GM23338 (cell line): ENCODE measurements around the gene GFER. TPM values are rescaled to one million over a fixed set of nuclear protein-coding genes. Genes with fewer than 3 reads are reported as not detected.

ENCODE experiments used
- ATAC-seq: fragments of 200-7000 bp; cut with Tn5 transposase; 3 replicates; pipeline ENCODE4 v1.9.1; 2020
- DNase-seq: peaks from one replicate; pipeline ENCODE4 v3.0.0-alpha.2; 2015; ENCODE audit warnings: low spot score
- H2AFZ ChIP-seq: fragments of 200-600 bp; sonication (generic); 2 replicates; pipeline ENCODE4 v1.8.0; 2016; ENCODE audit warnings: antibody characterized with exemption, mild to moderate bottlenecking, moderate library complexity
- H3F3A ChIP-seq: fragments of 200-600 bp; sonication (generic); replicated peaks from 2 replicates; pipeline ENCODE4 v1.8.0; 2017; ENCODE audit warnings: antibody characterized with exemption, mixed run types, low read depth
- H3K27ac ChIP-seq: fragments of 200-600 bp; sonication (generic); 2 replicates; pipeline ENCODE4 v1.6.1; 2016; ENCODE audit warnings: low read depth
- H3K27me3 ChIP-seq: fragments of 200-600 bp; sonication (generic); 2 replicates; pipeline ENCODE4 v1.8.0; 2016; ENCODE audit warnings: mild to moderate bottlenecking, mixed run types, moderate library complexity; ENCODE audit not compliant: insufficient read depth
- H3K36me3 ChIP-seq: fragments of 200-600 bp; sonication (generic); 2 replicates; pipeline ENCODE4 v1.8.0; 2016; ENCODE audit warnings: mild to moderate bottlenecking; ENCODE audit not compliant: insufficient read depth
- H3K4me1 ChIP-seq: fragments of 200-600 bp; sonication (generic); 2 replicates; pipeline ENCODE4 v1.8.0; 2016; ENCODE audit warnings: mild to moderate bottlenecking, moderate library complexity; ENCODE audit not compliant: insufficient read depth
- H3K4me2 ChIP-seq: fragments of 200-600 bp; sonication (generic); 2 replicates; pipeline ENCODE4 v1.7.1; 2017; ENCODE audit warnings: mixed run types
- H3K4me3 ChIP-seq: fragments of 200-600 bp; sonication (generic); 2 replicates; pipeline ENCODE4 v1.6.1; 2016; ENCODE audit warnings: mixed run types
- H3K79me2 ChIP-seq: fragments of 200-600 bp; sonication (generic); replicated peaks from 2 replicates; pipeline ENCODE4 v1.8.0; 2017; ENCODE audit warnings: mild to moderate bottlenecking; ENCODE audit not compliant: insufficient read depth
- H3K9me2 ChIP-seq: fragments of 200-600 bp; sonication (generic); 2 replicates; pipeline ENCODE4 v1.8.0; 2017; ENCODE audit not compliant: insufficient read depth
- H4K20me1 ChIP-seq: fragments of 200-600 bp; sonication (generic); replicated peaks from 2 replicates; pipeline ENCODE4 v1.8.0; 2017; ENCODE audit warnings: mild to moderate bottlenecking; ENCODE audit not compliant: insufficient read depth
- H3K27ac Mint-ChIP-seq: 2 replicates; pipeline ENCODE4 v1.8.0; 2020; ENCODE audit warnings: inconsistent platforms, mild to moderate bottlenecking, moderate library complexity, mixed read lengths
- H3K27me3 Mint-ChIP-seq: 3 replicates; pipeline ENCODE4 v1.8.0; 2022; ENCODE audit warnings: low read depth, mild to moderate bottlenecking, moderate library complexity, mixed read lengths, inconsistent platforms; ENCODE audit not compliant: insufficient read depth, poor library complexity
- H3K36me3 Mint-ChIP-seq: 3 replicates; pipeline ENCODE4 v1.8.0; 2021; ENCODE audit warnings: low read depth, mild to moderate bottlenecking, inconsistent platforms, moderate library complexity, mixed read lengths
- H3K4me1 Mint-ChIP-seq: 3 replicates; pipeline ENCODE4 v1.8.0; 2020; ENCODE audit warnings: mild to moderate bottlenecking, inconsistent platforms, mixed read lengths
- H3K4me3 Mint-ChIP-seq: 3 replicates; pipeline ENCODE4 v1.8.0; 2021; ENCODE audit warnings: moderate library complexity, mild to moderate bottlenecking, inconsistent platforms, mixed read lengths
- H3K9me3 Mint-ChIP-seq: 3 replicates; pipeline ENCODE4 v1.8.0; 2020; ENCODE audit warnings: moderate library complexity, mild to moderate bottlenecking, inconsistent platforms, mixed read lengths
- CREB1 ChIP-seq: fragments of 250-450 bp; sonication (Bioruptor Pico); IDR thresholded peaks from 2 replicates; pipeline ENCODE4 v1.5.0; 2020; ENCODE audit warnings: low read depth, mild to moderate bottlenecking, moderate library complexity
- ETS1 ChIP-seq: IDR thresholded peaks from 2 replicates; pipeline ENCODE4 v1.6.1; 2016; ENCODE audit warnings: antibody characterized with exemption
- EZH2 ChIP-seq: fragments of 200-600 bp; sonication (generic); IDR thresholded peaks from one replicate; pipeline ENCODE4 v1.8.0; 2017; ENCODE audit warnings: antibody characterized with exemption, mild to moderate bottlenecking, low read depth; ENCODE audit not compliant: unreplicated experiment
- EZH2phosphoT487 ChIP-seq: fragments of 200-600 bp; sonication (generic); IDR thresholded peaks from one replicate; pipeline ENCODE4 v1.8.1; 2018; ENCODE audit warnings: antibody characterized with exemption; ENCODE audit not compliant: unreplicated experiment
- JUNB ChIP-seq: IDR thresholded peaks from one replicate; pipeline ENCODE4 v1.6.1; 2016; ENCODE audit warnings: antibody characterized with exemption; ENCODE audit not compliant: unreplicated experiment
- NANOG ChIP-seq: IDR thresholded peaks from 2 replicates; pipeline ENCODE4 v1.6.1; 2016; ENCODE audit warnings: antibody characterized with exemption, borderline replicate concordance
- POLR2AphosphoS5 ChIP-seq: IDR thresholded peaks from 2 replicates; pipeline ENCODE4 v1.6.1; 2016; ENCODE audit warnings: antibody characterized with exemption, low read depth
- REST ChIP-seq: IDR thresholded peaks from one replicate; pipeline ENCODE4 v1.6.1; 2018; ENCODE audit warnings: antibody characterized with exemption; ENCODE audit not compliant: unreplicated experiment
- ZNF114 ChIP-seq: fragments of 250-450 bp; sonication (Bioruptor Pico); IDR thresholded peaks from 2 replicates; pipeline ENCODE4 v1.5.0; 2020; ENCODE audit warnings: mild to moderate bottlenecking, moderate library complexity
- ZNF331 ChIP-seq: fragments of 250-450 bp; sonication (Bioruptor Pico); IDR thresholded peaks from 2 replicates; pipeline ENCODE4 v1.5.0; 2020; ENCODE audit warnings: low read depth, mild to moderate bottlenecking, moderate library complexity
- polyA plus RNA-seq: library from polyadenylated mRNA; unstranded; fragments of >200 nt; fragmentation: Nextera tagmentation; extraction: Ambion mirVana; gene quantifications from 2 replicates; pipeline ENCODE4 v1.2.1, GENCODE V29; 2016
- total RNA-seq: library from RNA; depleted of rRNA; stranded (reverse); fragments of >200 nt; shearing (Covaris generic); gene quantifications from 2 replicates; pipeline ENCODE4 v1.2.3, GENCODE V29; 2014
- TF ChIP-seq, protein P1 (sequence below), 2 experiments: fragments of 200-600 bp in 1 of 2; sonication (generic) in 1 of 2; conservative IDR thresholded peaks; 2 replicates each; pipeline versions ENCODE4 v1.5.1 to v1.6.1; 2016 to 2017; ENCODE audit warnings: antibody characterized with exemption in 2 of 2, low read depth in 2 of 2, mild to moderate bottlenecking in 2 of 2, moderate library complexity in 1 of 2
- TF ChIP-seq, protein P2 (sequence below): fragments of 250-450 bp; sonication (Bioruptor Pico); IDR thresholded peaks from 2 replicates; pipeline ENCODE4 v1.5.0; 2020; ENCODE audit warnings: mild to moderate bottlenecking, moderate library complexity

The GFER gene
- total and polyA plus RNA-seq, 2 experiments from 2014 or later: 40.1 to 64.5 TPM

DNA sequence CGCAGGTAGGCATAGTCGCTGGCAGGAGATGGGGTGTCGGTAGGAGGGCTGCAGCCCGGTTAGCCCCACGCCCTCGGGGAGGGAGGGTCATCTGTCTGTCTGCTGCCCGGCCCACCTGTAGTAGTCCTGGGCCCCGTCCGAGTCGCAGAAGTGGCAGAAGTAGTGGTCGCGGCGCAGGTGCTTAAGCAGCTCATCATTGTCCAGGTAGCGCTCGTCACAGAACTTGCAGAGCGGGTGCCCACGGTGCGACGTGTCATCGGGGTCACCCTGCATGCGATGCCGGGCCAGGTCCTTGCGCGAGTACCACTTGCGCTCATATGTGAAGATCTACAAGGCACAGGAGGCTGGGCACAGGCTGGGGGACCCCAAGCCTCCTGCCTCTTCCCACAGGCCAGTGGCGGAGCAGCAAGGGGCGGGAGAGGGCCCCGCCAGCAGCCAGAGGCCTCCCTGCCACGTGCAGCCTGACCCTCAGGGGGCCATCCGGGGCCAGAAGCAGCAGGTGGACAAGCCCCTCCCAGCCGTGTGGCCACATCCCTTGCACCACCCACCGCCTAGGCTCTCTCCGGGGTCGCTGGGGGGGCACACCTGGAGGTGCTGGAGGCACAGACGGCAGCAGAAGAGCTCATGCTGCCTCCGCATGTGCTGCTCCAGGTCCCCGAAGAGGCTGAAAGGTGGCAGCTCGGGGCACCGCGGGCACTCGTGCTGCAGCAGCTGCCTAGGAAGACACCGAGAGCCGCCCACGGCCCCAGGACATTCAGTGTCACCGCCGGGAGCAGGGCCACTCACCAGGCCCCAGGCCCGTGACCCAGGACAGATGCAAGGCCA lies 18.6 kb downstream of the GFER start:
- Mint-ChIP-seq H3K4me3 (no peak overlapping the region), H3K36me3 (peaks cover 27% of the 10 kb centered on the region), H3K27me3 (peaks cover 4% of the 10 kb centered on the region), H3K4me1 (peaks cover 20% of the 10 kb centered on the region), H3K9me3 (no peaks in the 10 kb centered on the region), H3K27ac (no peak overlapping the region)
- DNase-seq: no peak
- Histone ChIP-seq H3K27me3 (no peaks in the 10 kb centered on the region), H3K9me2 (no peaks in the 10 kb centered on the region), H3K27ac (no peak overlapping the region), H3K4me3 (no peak overlapping the region), H4K20me1 (peaks cover 27% of the 10 kb centered on the region), H3F3A (peaks cover 23% of the 10 kb centered on the region; the same call in 1 of the 2 replicates), H3K4me2 (no peak overlapping the region), H3K36me3 (no peaks in the 10 kb centered on the region; the same call in 1 of the 2 replicates), H3K79me2 (peaks cover 25% of the 10 kb centered on the region), H2AFZ (no peak overlapping the region), H3K4me1 (peaks cover 8% of the 10 kb centered on the region; the same call in 1 of the 2 replicates)
- ATAC-seq: no peak
- TF ChIP-seq REST (no peak), JUNB (no peak), NANOG (no peak), CREB1 (no peak), ZNF114 (no peak), ETS1 (no peak), ZNF331 (CRISPR knock-in tag) (no peak), EZH2 (no peak), EZH2phosphoT487 (no peak), POLR2AphosphoS5 (no peak)
- TF ChIP-seq, protein P1, sequence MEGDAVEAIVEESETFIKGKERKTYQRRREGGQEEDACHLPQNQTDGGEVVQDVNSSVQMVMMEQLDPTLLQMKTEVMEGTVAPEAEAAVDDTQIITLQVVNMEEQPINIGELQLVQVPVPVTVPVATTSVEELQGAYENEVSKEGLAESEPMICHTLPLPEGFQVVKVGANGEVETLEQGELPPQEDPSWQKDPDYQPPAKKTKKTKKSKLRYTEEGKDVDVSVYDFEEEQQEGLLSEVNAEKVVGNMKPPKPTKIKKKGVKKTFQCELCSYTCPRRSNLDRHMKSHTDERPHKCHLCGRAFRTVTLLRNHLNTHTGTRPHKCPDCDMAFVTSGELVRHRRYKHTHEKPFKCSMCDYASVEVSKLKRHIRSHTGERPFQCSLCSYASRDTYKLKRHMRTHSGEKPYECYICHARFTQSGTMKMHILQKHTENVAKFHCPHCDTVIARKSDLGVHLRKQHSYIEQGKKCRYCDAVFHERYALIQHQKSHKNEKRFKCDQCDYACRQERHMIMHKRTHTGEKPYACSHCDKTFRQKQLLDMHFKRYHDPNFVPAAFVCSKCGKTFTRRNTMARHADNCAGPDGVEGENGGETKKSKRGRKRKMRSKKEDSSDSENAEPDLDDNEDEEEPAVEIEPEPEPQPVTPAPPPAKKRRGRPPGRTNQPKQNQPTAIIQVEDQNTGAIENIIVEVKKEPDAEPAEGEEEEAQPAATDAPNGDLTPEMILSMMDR (conservative IDR thresholded peaks at IDR 0.05; ENCODE audit: low read depth in 2 of 2): no peak
- TF ChIP-seq, protein P2, sequence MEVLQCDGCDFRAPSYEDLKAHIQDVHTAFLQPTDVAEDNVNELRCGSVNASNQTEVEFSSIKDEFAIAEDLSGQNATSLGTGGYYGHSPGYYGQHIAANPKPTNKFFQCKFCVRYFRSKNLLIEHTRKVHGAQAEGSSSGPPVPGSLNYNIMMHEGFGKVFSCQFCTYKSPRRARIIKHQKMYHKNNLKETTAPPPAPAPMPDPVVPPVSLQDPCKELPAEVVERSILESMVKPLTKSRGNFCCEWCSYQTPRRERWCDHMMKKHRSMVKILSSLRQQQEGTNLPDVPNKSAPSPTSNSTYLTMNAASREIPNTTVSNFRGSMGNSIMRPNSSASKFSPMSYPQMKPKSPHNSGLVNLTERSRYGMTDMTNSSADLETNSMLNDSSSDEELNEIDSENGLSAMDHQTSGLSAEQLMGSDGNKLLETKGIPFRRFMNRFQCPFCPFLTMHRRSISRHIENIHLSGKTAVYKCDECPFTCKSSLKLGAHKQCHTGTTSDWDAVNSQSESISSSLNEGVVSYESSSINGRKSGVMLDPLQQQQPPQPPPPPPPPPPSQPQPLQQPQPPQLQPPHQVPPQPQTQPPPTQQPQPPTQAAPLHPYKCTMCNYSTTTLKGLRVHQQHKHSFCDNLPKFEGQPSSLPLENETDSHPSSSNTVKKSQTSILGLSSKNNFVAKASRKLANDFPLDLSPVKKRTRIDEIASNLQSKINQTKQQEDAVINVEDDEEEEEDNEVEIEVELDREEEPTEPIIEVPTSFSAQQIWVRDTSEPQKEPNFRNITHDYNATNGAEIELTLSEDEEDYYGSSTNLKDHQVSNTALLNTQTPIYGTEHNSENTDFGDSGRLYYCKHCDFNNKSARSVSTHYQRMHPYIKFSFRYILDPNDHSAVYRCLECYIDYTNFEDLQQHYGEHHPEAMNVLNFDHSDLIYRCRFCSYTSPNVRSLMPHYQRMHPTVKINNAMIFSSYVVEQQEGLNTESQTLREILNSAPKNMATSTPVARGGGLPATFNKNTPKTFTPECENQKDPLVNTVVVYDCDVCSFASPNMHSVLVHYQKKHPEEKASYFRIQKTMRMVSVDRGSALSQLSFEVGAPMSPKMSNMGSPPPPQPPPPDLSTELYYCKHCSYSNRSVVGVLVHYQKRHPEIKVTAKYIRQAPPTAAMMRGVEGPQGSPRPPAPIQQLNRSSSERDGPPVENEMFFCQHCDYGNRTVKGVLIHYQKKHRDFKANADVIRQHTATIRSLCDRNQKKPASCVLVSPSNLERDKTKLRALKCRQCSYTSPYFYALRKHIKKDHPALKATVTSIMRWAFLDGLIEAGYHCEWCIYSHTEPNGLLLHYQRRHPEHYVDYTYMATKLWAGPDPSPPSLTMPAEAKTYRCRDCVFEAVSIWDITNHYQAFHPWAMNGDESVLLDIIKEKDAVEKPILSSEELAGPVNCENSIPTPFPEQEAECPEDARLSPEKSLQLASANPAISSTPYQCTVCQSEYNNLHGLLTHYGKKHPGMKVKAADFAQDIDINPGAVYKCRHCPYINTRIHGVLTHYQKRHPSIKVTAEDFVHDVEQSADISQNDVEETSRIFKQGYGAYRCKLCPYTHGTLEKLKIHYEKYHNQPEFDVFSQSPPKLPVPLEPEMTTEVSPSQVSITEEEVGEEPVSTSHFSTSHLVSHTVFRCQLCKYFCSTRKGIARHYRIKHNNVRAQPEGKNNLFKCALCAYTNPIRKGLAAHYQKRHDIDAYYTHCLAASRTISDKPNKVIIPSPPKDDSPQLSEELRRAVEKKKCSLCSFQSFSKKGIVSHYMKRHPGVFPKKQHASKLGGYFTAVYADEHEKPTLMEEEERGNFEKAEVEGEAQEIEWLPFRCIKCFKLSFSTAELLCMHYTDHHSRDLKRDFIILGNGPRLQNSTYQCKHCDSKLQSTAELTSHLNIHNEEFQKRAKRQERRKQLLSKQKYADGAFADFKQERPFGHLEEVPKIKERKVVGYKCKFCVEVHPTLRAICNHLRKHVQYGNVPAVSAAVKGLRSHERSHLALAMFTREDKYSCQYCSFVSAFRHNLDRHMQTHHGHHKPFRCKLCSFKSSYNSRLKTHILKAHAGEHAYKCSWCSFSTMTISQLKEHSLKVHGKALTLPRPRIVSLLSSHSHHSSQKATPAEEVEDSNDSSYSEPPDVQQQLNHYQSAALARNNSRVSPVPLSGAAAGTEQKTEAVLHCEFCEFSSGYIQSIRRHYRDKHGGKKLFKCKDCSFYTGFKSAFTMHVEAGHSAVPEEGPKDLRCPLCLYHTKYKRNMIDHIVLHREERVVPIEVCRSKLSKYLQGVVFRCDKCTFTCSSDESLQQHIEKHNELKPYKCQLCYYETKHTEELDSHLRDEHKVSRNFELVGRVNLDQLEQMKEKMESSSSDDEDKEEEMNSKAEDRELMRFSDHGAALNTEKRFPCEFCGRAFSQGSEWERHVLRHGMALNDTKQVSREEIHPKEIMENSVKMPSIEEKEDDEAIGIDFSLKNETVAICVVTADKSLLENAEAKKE: no peak
